CD4-positive, CD25-positive, alpha-beta regulatory T cell (primary cell): ENCODE results near the gene AVPI1. TPM values are rescaled to one million over a fixed set of nuclear protein-coding genes. Genes with fewer than 3 reads are reported as not detected.
A peak's percentile ranks its signal among the peaks of the same experiment; 100 is the strongest.

Experiments
- ATAC-seq, 2 donors: fragments of 150-1000 bp; cut with Tn5 transposase; one replicate each; pipeline ENCODE4 v1.10.0; 2021; ENCODE audit warnings: low read depth in 2 of 2, moderate number of reproducible peaks in 2 of 2, moderate library complexity in 1 of 2
- DNase-seq, 3 donors: peaks; one replicate each; pipeline versions ENCODE4 v3.0.0 to v3.0.0-alpha.2; 2012 to 2022; ENCODE audit warnings: mixed read lengths in 1 of 3
- H3K27ac ChIP-seq: one replicate; pipeline ENCODE4 v1.7.0; 2013; ENCODE audit warnings: mild to moderate bottlenecking, low read length; ENCODE audit not compliant: insufficient read depth, poor library complexity, severe bottlenecking
- H3K27me3 ChIP-seq: one replicate; pipeline ENCODE4 v1.7.0; 2013; ENCODE audit warnings: low read length; ENCODE audit not compliant: control insufficient read depth, insufficient read depth
- H3K36me3 ChIP-seq: one replicate; pipeline ENCODE4 v1.7.0; 2013; ENCODE audit warnings: mild to moderate bottlenecking, low read length, moderate library complexity; ENCODE audit not compliant: control insufficient read depth, insufficient read depth
- H3K4me1 ChIP-seq: 2 replicates; pipeline ENCODE4 v1.7.0; 2013; ENCODE audit warnings: mild to moderate bottlenecking, low read length; ENCODE audit not compliant: insufficient read depth, control insufficient read depth, poor library complexity, severe bottlenecking
- H3K4me3 ChIP-seq: one replicate; pipeline ENCODE4 v1.7.0; 2013; ENCODE audit warnings: low read depth, mild to moderate bottlenecking, low read length, moderate library complexity
- H3K9me3 ChIP-seq, 2 experiments: 1 replicate in 1 of 2; 2 replicates in 1 of 2; pipeline ENCODE4 v1.7.0; 2013; ENCODE audit warnings: low read length in 2 of 2, mild to moderate bottlenecking in 1 of 2, moderate library complexity in 1 of 2; ENCODE audit not compliant: control insufficient read depth in 2 of 2
- H3K27ac Mint-ChIP-seq, 3 donors: one replicate each; pipeline ENCODE4 v1.8.0; 2020 to 2022; ENCODE audit warnings: mild to moderate bottlenecking in 3 of 3, mixed read lengths in 3 of 3, moderate library complexity in 2 of 3
- H3K27me3 Mint-ChIP-seq: one replicate; pipeline ENCODE4 v1.8.0; 2022; ENCODE audit warnings: mild to moderate bottlenecking, mixed read lengths
- H3K36me3 Mint-ChIP-seq: one replicate; pipeline ENCODE4 v1.8.0; 2020; ENCODE audit warnings: mixed read lengths
- H3K4me1 Mint-ChIP-seq, 4 donors: one replicate each; pipeline ENCODE4 v1.8.0; 2020 to 2022; ENCODE audit warnings: mixed read lengths in 4 of 4, mild to moderate bottlenecking in 1 of 4
- H3K4me3 Mint-ChIP-seq, 4 donors: one replicate each; pipeline ENCODE4 v1.8.0; 2020 to 2022; ENCODE audit warnings: mild to moderate bottlenecking in 4 of 4, mixed read lengths in 4 of 4, moderate library complexity in 3 of 4
- H3K9me3 Mint-ChIP-seq, 7 donors: one replicate each; pipeline ENCODE4 v1.8.0; 2020 to 2022; ENCODE audit warnings: mixed read lengths in 7 of 7, mild to moderate bottlenecking in 3 of 7, moderate library complexity in 2 of 7
- polyA plus RNA-seq, 4 donors: library from polyadenylated mRNA; unstranded; fragments of 300-500 nt; fragmentation: Illumina TruSeq; gene quantifications; one replicate each; pipeline ENCODE4 v1.2.3, GENCODE V29; 2021
- total RNA-seq: library from RNA; stranded (reverse); gene quantifications from one replicate; pipeline ENCODE4 v1.2.3, GENCODE V29; 2022

Gene AVPI1
- total and polyA plus RNA-seq, 5 donors from 2014 or later, result 1.9 to 11.1 (median 3.0) TPM

DNA sequence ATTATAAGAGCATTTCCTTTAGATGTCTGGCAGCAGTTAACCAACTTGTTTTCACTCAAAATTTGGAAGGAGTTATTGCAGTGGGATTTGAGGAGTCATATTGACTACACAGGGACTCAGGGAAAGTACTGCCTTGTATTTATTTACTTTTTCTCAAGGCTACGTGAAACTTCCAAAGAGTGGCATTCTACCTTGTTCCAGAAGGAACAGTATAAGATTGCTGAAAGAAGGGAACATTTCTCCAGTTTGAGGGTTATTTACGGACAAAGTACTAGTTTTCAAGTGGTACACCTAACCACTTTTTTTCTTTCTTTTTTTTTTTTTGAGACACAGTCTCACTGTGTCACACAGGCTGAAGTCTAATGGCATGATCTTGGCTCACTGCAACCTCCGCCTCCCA is 58.8 kb downstream of the AVPI1 start:
- H3K27me3 ChIP-seq, result no peaks in the 10 kb centered on the region
- no peaks in the 10 kb centered on the region for H3K9me3 Mint-ChIP-seq
- ATAC-seq, result no peak

DNA sequence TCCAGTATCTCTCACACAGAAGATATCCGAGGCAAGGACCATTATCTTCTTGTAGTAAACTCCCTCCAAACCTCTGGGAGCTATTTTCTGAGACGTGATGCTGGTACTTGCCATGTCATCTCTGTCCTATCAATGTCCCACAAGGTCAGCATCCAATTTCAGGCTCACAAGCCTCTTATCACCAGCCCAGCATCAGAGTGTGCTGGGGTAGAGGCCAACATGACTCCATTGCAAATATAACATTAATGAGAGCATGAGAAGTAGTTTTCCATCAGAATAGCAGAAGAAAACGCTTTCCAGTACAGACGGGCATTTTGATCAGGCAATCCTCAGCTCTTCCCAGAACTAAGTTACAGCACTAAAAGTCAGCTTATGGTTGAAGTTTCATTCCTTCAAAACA is 59.3 kb downstream of the AVPI1 start:
- Histone ChIP-seq H3K36me3 (no peaks in the 10 kb centered on the region), H3K4me3 (no peak overlapping the region), H3K27ac (no peak overlapping the region), H3K27me3 (no peaks in the 10 kb centered on the region), H3K4me1 (peaks cover 2% of the 10 kb centered on the region), H3K9me3 (no peaks in the 10 kb centered on the region)
- DNase-seq, result no peak
- no peaks in the 10 kb centered on the region for H3K27me3 Mint-ChIP-seq
- no peak overlapping the region for H3K4me3 Mint-ChIP-seq
- H3K4me1 Mint-ChIP-seq, result peaks cover 0 to 4% (median under 1%) of the 10 kb centered on the region in 4 donors
- no peak for ATAC-seq
- H3K27ac Mint-ChIP-seq, result no peak overlapping the region
- H3K9me3 Mint-ChIP-seq, result no peaks in the 10 kb centered on the region
- H3K36me3 Mint-ChIP-seq, result no peaks in the 10 kb centered on the region

More for the DNA sequence above, 58.8 kb downstream of the AVPI1 start:
- Mint-ChIP-seq H3K36me3 (peaks cover 1% of the 10 kb centered on the region), H3K27me3 (peaks cover 3% of the 10 kb centered on the region), H3K4me1 (peaks cover 2 to 9% (median 3%) of the 10 kb centered on the region in 4 donors), H3K4me3 (peak overlapping the region in 1 of 4 donors; percentile 6), H3K27ac (no peak overlapping the region)
- Histone ChIP-seq H3K4me1 (peaks cover 6% of the 10 kb centered on the region), H3K36me3 (no peaks in the 10 kb centered on the region), H3K4me3 (no peak overlapping the region), H3K9me3 (no peaks in the 10 kb centered on the region), H3K27ac (no peak overlapping the region)
- no peak for DNase-seq

Other genes starting within 250 kb of the AVPI1 start
- 42.2 TPM for gene EXOSC1, start 241.2 kb downstream of the AVPI1 start, total RNA-seq
- gene EXOSC1, start 241.2 kb downstream of the AVPI1 start, polyA plus RNA-seq, result 100 to 1,000 TPM in 2 of 4 donors, 10 to 100 TPM in 2; 97.5 to 105 (median 101) TPM
- gene ZDHHC16, start 241.1 kb downstream of the AVPI1 start, total RNA-seq, result 17.1 TPM
- 10 to 100 TPM; 25.3 to 36.4 (median 28.5) TPM for gene ZDHHC16, start 241.1 kb downstream of the AVPI1 start, polyA plus RNA-seq
- 59.6 TPM for gene MMS19, start 188.8 kb downstream of the AVPI1 start, total RNA-seq
- gene MMS19, start 188.8 kb downstream of the AVPI1 start, polyA plus RNA-seq, result 10 to 100 TPM; 26.7 to 44.5 (median 34.8) TPM
- gene UBTD1, start 188.3 kb downstream of the AVPI1 start, total RNA-seq, result 1.4 TPM
- gene UBTD1, start 188.3 kb downstream of the AVPI1 start, polyA plus RNA-seq, result 1 to 10 TPM in 3 of 4 donors, under 1 TPM in 1; 0.22 to 2.2 (median 2.0) TPM
- gene ANKRD2, start 114.5 kb downstream of the AVPI1 start, total RNA-seq, result not detected
- gene ANKRD2, start 114.5 kb downstream of the AVPI1 start, polyA plus RNA-seq, result not detected
- not detected for gene HOGA1, start 102.9 kb downstream of the AVPI1 start, total RNA-seq
- not detected for gene HOGA1, start 102.9 kb downstream of the AVPI1 start, polyA plus RNA-seq
- not detected for gene C10orf62, start 97.5 kb downstream of the AVPI1 start, total RNA-seq
- gene C10orf62, start 97.5 kb downstream of the AVPI1 start, polyA plus RNA-seq, result not detected
- gene MORN4, start 53.7 kb downstream of the AVPI1 start, total RNA-seq, result 0.44 TPM
- 1 to 10 TPM; 1.5 to 3.1 (median 2.2) TPM for gene MORN4, start 53.7 kb downstream of the AVPI1 start, polyA plus RNA-seq
- 28.3 TPM for gene PI4K2A, start 46.6 kb downstream of the AVPI1 start, total RNA-seq
- gene PI4K2A, start 46.6 kb downstream of the AVPI1 start, polyA plus RNA-seq, result 10 to 100 TPM in 2 of 4 donors, 1 to 10 TPM in 2; 7.9 to 11.7 (median 9.7) TPM
- 0.62 TPM for gene MARVELD1, start 26.5 kb upstream of the AVPI1 start, total RNA-seq
- gene MARVELD1, start 26.5 kb upstream of the AVPI1 start, polyA plus RNA-seq, result not detected
- gene ZFYVE27, start 49.9 kb upstream of the AVPI1 start, total RNA-seq, result 86.9 TPM
- gene ZFYVE27, start 49.9 kb upstream of the AVPI1 start, polyA plus RNA-seq, result 10 to 100 TPM; 22.4 to 46.4 (median 42.6) TPM
- gene SFRP5, start 84.8 kb upstream of the AVPI1 start, total RNA-seq, result not detected
- under 1 TPM in 3 of 4 donors, not detected in 1; 0.34 to 0.93 (median 0.43) TPM for gene SFRP5, start 84.8 kb upstream of the AVPI1 start, polyA plus RNA-seq
- gene GOLGA7B, start 162.6 kb upstream of the AVPI1 start, total RNA-seq, result 14.1 TPM
- gene GOLGA7B, start 162.6 kb upstream of the AVPI1 start, polyA plus RNA-seq, result 1 to 10 TPM in 3 of 4 donors, under 1 TPM in 1; 0.84 to 1.3 (median 1.3) TPM